HG03520 (cell line): ENCODE data around the gene MARS1.

Experiments
- ATAC-seq: cut with Tn5 transposase; IDR thresholded peaks from one replicate; pipeline ENCODE4 v1.9.1; 2021; ENCODE audit warnings: mild to moderate bottlenecking, moderate library complexity; ENCODE audit not compliant: unreplicated experiment

Gene MARS1

DNA sequence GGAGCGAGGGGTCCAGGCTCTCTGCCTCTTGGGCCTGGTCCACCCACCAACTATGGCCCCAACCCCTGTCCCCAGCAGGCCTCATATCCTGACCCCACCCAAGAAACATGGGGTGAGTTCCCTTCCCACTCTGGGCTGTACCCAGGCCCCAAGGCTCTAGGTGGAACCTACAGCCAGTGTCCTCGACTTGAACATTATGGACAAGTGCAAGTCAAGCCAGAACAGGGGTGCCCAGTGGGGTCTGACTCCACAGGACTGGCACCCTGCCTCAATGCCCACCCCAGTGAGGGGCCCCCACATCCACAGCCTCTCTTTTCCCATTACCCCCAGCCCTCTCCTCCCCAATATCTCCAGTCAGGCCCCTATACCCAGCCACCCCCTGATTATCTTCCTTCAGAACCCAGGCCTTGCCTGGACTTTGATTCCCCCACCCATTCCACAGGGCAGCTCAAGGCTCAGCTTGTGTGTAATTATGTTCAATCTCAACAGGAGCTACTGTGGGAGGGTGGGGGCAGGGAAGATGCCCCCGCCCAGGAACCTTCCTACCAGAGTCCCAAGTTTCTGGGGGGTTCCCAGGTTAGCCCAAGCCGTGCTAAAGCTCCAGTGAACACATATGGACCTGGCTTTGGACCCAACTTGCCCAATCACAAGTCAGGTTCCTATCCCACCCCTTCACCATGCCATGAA lies 16.8 kb upstream of the MARS1 start:
- ATAC-seq: no peak

DNA sequence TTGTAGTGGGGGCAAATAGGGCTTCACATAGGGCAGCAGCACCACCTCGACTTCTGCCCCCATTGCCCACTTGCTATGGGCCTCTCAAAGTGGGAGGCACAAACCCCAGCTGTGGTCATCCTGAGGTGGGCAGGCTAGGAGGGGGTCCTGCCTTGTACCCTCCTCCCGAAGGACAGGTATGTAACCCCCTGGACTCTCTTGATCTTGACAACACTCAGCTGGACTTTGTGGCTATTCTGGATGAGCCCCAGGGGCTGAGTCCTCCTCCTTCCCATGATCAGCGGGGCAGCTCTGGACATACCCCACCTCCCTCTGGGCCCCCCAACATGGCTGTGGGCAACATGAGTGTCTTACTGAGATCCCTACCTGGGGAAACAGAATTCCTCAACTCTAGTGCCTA lies 16.2 kb upstream of the MARS1 start:
- ATAC-seq: no peak

DNA sequence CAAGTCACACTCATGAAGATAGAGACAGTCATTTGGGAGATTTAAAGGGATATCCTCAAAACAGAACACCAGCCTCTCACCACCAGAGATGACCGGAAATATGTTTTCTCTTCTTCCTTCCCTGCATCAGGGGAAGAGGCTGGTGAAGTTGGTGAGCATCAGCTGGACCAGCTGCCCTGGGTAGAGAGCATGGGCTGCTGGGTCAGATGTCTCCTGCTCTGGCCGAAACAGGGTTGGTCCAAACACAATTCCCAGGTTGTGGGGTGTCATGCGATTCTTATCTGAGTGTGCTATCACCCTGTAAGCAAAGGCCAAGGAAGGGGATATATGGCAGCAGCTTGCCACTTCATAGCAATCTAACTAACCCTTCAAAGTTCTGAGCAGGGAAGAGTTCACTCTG lies 15.5 kb upstream of the MARS1 start:
- no peak for ATAC-seq

DNA sequence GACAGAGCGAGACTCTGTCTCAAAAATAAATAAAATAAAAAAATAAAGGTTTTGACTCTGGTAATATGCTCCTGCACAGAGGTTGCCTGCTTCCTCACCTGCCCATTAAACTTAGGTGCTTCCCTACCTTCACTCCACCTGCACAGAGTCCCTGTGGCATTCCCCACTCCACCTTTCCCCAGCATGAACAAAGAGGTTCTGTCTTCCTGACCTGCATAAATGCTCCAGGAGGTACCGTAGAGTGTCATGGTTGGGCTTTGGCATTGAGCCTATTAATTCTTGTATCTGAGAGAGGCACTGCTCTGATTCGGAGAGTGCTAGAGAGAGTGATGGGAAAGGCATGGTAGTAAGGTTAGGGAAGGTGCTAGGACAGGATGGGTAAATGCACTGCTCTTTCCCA lies 14.5 kb upstream of the MARS1 start:
- ATAC-seq: no peak

DNA sequence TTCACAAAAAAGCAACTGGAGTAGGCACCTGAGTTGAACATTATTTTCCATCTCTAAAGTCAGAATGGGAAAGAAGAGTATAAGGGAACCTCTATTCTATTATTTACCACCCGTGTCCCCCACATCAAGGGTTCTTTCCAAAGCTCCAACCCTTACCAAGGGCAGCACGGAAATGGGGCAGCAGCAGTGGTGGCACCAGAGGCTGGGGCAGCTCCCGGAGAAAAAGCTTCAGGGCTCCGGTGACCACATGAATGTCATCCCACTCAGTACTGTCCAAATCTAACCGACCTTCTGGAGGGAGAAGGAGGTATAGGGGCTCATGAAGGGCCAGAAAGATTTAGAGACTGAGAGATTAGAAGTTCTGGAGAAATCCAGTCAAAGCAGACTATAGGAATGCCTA lies 14.0 kb upstream of the MARS1 start:
- no peak for ATAC-seq

DNA sequence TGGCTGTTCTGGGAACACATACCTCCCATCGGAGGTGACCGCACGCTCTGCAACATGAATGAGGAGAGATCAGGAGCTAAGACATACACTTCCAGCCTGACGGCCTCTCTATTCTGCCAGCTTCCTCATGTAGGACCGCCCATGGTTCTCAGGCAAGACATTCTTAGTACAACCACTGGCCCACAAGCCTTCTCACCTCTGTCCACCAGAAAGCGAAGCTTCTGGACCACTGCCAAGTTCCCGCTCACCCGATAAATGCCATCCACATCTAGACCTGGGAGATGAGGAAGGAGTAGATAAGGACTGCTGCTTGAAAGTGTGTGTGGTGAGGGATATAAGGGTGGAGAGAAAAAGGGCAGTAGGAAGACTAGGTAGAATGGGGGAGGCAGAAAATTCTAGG lies 13.4 kb upstream of the MARS1 start:
- ATAC-seq: no peak

DNA sequence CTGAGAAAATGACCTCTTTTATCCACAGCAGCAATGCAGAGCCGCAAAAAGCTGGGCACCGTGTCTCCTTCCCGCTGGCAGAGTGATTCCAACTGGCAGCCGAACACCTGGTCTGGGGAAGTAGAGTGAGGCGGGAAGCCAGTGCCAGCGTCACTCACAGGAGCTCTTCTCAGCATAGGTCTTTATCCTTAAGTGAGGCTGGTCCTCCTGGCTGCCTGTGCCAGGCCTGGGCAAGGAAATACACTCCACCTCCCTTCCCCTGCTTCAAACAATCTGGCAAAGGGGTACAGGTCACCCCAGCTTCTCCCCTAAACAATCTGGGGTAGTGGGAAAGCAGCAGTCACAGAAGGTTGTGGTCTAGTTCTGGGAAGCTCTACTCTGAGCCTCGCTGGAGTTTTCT lies 13.0 kb upstream of the MARS1 start:
- ATAC-seq: no peak

DNA sequence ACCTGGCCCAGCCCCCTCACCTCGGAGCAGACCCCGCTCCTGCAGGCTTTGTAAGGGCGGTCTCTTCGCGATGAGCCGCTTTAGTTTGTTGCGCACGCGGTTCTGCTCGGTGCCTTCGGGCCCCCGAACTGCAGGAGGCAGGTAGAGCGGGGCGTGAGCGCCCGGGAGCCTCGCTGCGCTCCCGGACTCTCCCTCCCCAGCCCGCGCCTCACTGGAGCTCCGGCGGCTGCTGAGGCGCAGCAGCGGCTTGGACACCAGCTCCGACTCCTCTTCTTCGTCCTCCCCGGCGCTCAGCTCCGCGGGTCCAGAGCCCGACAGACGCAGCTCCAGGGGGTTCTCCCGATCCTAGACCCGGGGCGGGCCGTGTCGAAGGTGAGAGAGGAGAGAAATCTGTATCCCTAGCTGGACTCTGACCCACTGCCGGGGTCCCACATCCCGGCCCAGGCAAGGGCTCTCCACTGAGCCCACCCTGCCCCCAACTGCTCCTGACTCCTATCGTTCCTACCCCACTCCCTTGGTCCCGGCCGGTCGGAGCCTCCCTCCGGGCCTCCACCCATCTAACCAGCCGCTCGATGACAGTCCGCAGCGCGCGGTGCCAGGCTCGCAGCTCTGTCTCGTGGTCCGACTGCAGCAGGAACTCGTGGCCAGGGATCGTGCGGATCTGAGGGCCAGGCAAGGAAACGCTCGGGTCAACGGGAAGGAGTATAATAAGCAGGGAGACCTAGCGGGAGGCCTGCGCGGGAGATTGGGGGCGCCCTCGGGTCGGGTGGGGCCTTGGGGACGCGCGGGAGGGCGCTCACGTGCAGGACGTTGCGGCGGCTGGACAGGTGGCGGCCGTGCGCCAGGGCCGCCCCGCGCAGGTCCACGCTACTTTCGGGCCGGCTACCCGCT lies 12.4 kb upstream of the MARS1 start:
- no peak for ATAC-seq

DNA sequence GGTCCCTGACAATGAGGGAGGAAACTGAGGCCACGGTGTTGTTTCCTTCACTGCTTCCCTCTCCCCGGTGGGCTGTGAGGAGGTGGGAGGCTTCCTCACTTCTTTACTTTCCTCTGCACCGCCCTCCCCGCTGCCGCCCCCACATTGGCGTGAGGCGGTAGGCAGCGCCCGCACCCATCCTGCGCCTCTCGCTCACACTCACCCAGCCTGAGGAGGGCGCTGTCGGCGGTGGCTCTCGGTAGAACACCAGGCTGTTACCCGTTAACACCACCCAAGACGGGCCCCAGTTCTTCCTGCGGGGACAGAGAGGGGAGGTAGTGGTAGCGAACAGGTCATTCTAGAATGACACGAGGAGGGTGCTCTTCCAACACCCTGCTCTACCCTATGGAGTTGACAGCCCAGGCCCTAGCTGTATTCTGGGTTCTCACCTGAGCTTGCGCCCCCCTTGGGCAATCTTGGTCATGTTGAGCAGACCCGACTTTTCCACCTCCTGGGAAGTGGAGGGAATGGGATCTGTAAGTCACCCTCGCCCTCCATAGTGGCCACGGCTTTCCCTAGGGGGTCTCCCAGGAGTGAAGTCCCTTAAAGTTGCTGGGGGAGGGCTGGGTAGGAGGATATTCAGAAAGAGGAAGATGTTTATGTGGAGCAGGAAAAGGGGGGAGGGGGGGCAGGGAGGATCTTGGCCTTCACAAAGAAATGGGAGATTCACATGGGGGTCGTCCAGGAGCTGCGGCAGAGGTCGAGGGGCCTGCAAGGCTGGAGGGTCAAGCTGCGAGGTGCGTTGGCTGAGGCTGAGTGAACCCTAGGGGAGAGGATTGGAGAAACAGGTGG lies 11.5 kb upstream of the MARS1 start:
- ATAC-seq: peak; percentile 33

DNA sequence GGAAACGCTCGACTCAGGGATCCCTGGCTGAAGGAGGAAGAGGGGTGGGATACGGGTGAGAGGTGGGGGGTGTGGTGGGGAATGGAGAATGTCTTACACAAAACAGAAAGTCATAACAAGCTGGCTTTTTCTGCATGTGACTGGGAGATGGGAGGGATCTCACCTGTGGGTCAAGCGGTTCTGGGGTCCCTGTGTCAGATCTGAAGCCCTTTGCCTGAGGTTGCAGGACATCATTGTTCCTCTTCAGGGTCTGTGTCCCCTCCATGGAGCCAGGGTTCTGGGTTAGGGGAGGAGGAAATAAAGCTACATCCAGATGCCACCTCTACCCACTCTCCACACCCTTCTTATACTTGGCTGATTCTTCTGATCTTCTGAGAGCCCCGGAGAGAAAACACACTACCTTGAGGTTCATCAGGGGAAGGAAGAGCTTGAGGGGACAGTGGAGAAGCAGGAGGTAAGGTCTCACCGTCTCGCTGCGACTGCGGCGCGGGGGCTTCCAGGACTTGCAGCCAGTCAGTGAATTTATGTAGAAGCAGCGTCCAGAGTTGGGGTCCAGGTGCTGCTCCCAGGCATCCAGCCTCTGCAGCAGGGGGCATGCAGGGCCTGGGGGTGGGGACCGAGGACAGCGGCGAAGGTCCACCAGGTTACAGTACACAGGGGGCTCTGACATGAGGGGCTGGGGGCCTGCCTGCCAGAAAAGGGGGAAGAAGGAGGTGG lies 10.7 kb upstream of the MARS1 start:
- no peak for ATAC-seq

DNA sequence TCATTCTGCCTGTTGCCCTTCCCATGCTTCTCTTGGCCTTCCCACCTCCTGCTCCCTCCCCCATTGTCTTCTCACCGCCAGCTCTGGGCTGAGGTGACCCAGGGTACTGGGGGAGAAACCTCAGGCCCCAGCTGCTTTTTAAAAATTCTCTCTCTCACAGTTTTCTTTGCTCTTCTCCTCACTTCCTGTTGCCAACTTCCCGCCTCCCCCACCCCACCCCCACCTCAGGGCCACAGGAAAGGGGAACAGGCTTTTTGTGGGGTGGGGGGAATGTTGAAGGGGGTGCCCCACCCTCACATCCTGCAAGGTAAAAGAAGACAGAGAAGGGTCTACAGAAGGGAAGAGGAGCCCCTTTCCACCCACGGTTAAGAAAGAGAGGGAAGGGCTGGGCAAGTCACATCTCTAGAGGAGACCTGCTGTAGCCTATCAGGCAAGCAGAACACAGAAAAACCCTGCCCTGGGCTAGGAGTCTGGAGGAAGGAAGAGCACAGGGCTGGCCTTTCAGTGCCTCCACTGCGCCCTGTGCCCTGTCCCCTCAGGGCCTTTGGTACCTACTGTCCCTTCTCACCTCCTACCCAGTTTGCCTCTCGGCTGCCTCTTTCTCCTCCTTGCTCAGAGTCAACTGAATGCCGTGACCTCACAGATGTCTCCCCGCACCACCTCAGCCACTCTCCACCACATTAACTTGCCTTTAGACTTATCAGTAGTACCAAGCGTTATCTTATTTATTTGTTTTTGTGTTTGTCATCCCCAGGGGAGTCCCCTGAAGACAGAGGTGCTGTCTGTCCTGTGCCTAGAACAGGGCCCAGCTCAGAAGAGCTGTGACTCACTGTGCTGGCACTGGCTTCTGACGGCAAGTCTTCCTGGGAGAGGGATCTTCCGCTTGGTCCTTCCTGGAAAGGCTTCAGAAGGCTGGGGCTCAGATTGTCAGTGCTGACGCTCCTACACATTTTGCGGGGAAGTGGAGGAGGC lies 9.9 kb upstream of the MARS1 start:
- no peak for ATAC-seq

DNA sequence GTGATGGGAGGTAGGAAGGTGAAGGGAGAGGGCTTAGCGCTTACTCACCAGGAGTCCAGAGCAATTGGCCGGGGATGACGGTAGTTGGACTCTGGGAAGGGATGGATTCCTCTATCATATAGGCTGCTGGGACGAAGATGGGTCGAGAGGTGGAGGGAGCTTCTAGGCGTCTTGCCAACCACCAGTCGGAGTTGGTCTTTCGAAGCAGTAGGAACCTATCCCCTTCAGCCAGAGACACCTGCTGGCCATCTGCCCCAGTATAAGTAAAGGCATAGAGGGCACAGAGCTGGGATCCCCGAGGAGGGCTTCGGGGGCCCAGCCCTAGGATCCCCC lies 8.9 kb upstream of the MARS1 start:
- ATAC-seq: no peak

DNA sequence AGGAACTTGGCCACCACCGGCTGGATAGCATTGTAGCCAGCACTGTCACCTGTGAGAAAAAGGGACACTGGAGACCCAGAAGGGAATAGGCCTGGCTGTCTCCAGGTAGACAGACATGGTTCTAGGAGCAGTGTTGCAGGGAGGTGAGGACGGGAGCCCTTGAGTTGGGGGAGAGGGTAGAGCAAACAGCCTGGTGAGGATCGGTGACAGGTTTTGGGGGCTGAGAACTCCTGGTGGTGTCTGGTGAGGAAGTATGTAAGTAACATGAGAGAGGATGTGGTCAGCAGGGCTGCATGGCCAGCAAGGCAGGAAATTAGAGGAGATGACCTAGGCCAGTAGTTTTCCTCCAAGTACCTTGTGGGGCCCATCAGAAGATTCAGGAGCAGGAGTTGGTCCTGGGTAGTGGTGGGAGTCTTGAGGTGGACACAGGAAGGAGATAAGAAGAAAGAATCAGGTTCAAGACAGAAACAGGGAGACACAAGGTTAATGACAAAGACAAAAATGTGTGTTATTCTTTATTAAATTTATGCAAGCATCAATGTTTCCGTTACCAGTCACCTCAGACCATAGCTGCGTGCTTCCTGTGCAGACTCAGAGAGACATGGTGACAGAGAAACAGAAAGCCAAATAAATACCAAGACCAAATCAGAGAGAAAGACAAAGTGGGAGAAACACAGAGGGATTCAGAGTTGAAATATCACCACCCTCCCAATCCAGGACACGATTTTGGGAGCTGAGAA lies 8.3 kb upstream of the MARS1 start, which contains the start of gene ARHGAP9:
ARHGAP9 (minus strand) TSS at position 491 of the 740 bp plus-strand sequence; CDS start at position 31, 460 bp downstream.
- ATAC-seq: peak; percentile 48

DNA sequence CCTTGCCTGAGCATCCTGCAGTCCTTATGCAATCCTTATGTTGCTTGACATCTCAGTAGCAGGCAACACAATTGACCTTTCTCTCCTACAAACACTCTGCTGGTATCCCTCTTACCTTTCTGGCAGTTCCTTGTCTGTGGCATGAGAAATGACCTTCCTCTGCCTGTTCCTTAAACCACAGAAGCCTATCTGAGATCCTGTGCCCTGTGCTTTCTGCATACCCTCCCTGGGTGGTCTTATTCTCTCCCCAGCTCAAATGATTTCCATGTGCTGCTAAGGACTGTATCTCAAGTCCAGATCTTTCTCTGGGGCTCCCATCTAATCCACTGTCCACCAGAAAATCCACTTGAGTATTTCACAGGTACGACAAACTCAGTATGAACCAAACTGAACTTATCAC lies 6.2 kb upstream of the MARS1 start:
- no peak for ATAC-seq

DNA sequence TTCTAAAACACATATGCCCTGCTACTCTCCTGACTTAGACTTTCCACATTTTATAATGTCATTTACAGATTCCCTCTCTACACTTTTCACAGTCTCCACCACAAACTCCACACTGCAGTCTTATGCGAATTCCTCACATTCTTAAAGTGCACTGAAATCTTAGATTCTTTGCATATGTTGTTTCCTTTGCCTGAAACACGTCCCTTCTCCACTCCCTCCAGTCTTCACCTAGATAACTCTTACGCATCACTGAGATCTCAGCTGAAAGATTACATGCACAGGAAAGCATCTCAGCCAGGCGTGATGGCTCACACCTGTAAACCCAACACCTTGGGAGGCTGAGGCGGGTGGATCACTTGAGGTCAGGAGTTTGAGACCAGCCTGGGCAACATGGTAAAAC lies 4.4 kb upstream of the MARS1 start:
- no peak for ATAC-seq

DNA sequence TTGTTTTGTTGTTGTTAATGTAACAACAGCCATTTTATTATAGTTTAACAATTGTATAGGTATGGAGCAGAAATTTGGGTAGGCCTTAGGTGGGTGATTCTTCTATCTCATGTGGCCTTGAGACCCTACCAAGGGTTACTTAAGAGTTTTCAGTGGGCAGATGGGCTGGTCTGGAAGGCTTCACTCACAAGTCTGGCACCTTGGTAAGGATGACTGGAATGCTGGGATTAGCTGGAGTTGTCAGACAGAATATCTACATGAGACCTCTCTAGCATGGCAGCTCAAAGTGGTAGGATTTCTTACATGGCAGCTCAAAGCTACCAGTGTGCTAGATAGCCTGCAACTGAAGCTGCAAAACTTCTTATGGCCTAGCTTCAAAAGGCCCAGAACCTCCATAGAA lies 2.2 kb upstream of the MARS1 start:
- ATAC-seq: no peak

DNA sequence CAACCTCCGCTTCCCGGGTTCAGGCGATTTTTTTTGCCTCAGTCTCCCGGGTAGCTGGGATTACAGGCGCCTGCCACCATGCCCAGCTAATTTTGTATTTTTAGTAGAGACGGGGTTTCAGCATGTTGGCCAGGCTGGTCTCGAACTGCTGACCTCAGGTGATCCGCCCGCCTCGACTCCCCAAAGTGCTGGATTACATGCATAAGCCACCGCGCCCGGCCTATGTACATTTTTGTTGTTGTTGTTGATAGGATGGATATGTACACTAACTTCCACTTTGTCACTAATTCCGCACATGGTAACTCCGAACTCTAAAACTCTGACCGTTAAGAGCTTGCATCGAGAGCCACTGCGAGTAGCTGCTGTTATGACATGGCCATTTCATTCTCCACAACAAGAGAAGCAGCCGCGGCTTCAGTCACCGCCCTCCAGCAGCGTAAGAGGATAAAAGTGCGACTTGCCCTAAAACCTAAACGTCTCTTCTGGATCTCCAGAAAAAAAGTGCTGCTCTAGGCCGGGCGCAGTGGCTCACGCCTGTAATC lies 742 bp upstream of the MARS1 start:
- ATAC-seq: no peak

DNA sequence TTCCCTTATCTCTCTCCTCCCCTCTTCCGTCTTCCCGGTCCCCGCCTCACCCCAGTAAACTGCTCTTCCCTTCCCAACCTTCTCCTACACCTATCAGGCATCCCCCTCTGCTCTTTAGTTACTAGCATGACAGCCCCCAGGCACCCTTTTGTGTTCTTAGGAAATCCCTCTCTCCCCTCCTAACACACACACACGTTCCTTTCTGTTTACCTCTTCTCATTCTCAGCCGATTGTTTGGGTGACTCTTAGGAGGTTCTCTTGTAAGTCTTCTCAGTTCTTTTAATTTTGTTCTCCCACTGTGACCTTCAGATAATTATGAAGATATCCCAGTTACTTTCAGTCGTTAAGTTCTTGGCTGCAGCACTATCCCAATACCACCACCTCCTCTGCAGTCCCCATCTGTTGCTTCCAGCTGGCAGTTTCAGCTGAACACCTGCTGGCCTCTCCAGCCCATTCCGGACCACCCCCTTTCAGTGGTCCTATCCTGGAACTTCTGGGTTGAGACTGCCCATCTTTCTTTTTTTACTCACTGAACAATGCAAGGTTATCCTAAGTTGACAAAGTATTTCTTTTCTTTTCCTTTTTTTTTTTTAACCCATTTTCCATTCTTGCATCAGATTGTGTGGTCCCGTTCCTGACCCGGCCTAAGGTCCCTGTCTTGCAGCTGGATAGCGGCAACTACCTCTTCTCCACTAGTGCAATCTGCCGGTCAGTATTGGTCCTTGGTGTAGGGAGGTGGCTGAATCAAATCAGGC lies 711 bp downstream of the MARS1 start:
- no peak for ATAC-seq
